Calu3 (cell line): Measurements from ENCODE around the gene TBCE. TPM values are rescaled to one million over a fixed set of nuclear protein-coding genes. Genes with fewer than 3 reads are reported as not detected.
A peak's percentile ranks its signal among the peaks of the same experiment; 100 is the strongest.

ENCODE experiments used
- BruUV-seq: library from RNA; stranded (reverse); fragments of 400-500 nt; replicated peaks from 2 replicates; lab custom pipeline; 2021; lab: Mats Ljungman, UMichigan
- CTCF ChIA-PET: fragments of 300-600 bp; sonication (Branson Sonifier 250); formaldehyde crosslinking; loops from one replicate; lab custom pipeline; 2022; ENCODE audit warnings: antibody characterized with exemption; lab: Charles Lee
- DNase-seq: peaks from one replicate; pipeline ENCODE4 v3.0.0; 2022
- H3K27ac Mint-ChIP-seq: one replicate; pipeline ENCODE4 v1.8.0; 2022; ENCODE audit warnings: mixed read lengths; ENCODE audit not compliant: unreplicated experiment
- H3K27me3 Mint-ChIP-seq: one replicate; pipeline ENCODE4 v1.8.0; 2022; ENCODE audit warnings: mixed read lengths; ENCODE audit not compliant: unreplicated experiment
- H3K36me3 Mint-ChIP-seq: one replicate; pipeline ENCODE4 v1.8.0; 2022; ENCODE audit warnings: mild to moderate bottlenecking, moderate library complexity, mixed read lengths; ENCODE audit not compliant: insufficient read depth, unreplicated experiment
- H3K4me1 Mint-ChIP-seq: one replicate; pipeline ENCODE4 v1.8.0; 2022; ENCODE audit warnings: mild to moderate bottlenecking, low read depth, mixed read lengths; ENCODE audit not compliant: unreplicated experiment
- H3K4me3 Mint-ChIP-seq: one replicate; pipeline ENCODE4 v1.8.0; 2022; ENCODE audit warnings: mild to moderate bottlenecking, low read depth, moderate library complexity, mixed read lengths; ENCODE audit not compliant: unreplicated experiment
- H3K9me3 Mint-ChIP-seq: one replicate; pipeline ENCODE4 v1.8.0; 2022; ENCODE audit warnings: low read depth, mixed read lengths; ENCODE audit not compliant: unreplicated experiment
- CTCF ChIP-seq: fragments of 200-600 bp; IDR thresholded peaks from one replicate; pipeline ENCODE4 v1.8.0; 2022; ENCODE audit warnings: antibody characterized with exemption; ENCODE audit not compliant: unreplicated experiment
- intact Hi-C: fragments of 100-400 bp; cut with micrococcal nuclease; formaldehyde crosslinking; loops from one replicate; pipeline ENCODE4 v1.10.0; 2022; ENCODE audit not compliant: unreplicated experiment
- total RNA-seq: library from RNA; stranded (reverse); gene quantifications from 2 replicates; pipeline ENCODE4 v1.2.3, GENCODE V29; 2022

The TBCE gene
- total RNA-seq, 1 experiment from 2014 or later = 31.3 TPM

- TF ChIP-seq CTCF = no peak
- Mint-ChIP-seq H3K36me3 (peaks cover 11% of the 10 kb centered on the region), H3K27ac (peak overlapping the region; percentile 22), H3K4me3 (no peak overlapping the region), H3K9me3 (no peaks in the 10 kb centered on the region), H3K4me1 (peaks cover 18% of the 10 kb centered on the region), H3K27me3 (no peaks in the 10 kb centered on the region)
- DNase-seq = no peak
- no TSS peak for BruUV-seq
- CTCF ChIA-PET = interaction anchor here (0.5 kb wide), 1 partner anchor 1069 kb away, joined by 8 read pairs; no protein-coding TSS in a partner anchor
- intact Hi-C loops = no loop called here
These were observed 35.4 kb downstream of the TBCE start for GRCh38 chr1:235402457-235403200.

- TF ChIP-seq CTCF = no peak
- Mint-ChIP-seq H3K9me3 (no peaks in the 10 kb centered on the region), H3K4me3 (no peak overlapping the region), H3K36me3 (peaks cover 11% of the 10 kb centered on the region), H3K27me3 (no peaks in the 10 kb centered on the region), H3K4me1 (peaks cover 26% of the 10 kb centered on the region), H3K27ac (no peak overlapping the region)
- no TSS peak for BruUV-seq
- intact Hi-C loops = no loop called here
- CTCF ChIA-PET = no interaction called here
- no peak for DNase-seq
These were observed 36.4 kb downstream of the TBCE start for GRCh38 chr1:235403593-235403992.

- BruUV-seq = no TSS peak
- Mint-ChIP-seq H3K36me3 (peaks cover 11% of the 10 kb centered on the region), H3K4me3 (no peak overlapping the region), H3K4me1 (peaks cover 32% of the 10 kb centered on the region), H3K27me3 (no peaks in the 10 kb centered on the region), H3K9me3 (no peaks in the 10 kb centered on the region), H3K27ac (no peak overlapping the region)
- intact Hi-C loops = no loop called here
- no peak for DNase-seq
- TF ChIP-seq CTCF = no peak
- CTCF ChIA-PET = interaction anchor here (0.7 kb wide), 1 partner anchor 37 kb away, joined by 4 read pairs; the partner anchor contains the start of gene TBCE
These were observed 37.0 kb downstream of the TBCE start for GRCh38 chr1:235404190-235404589.

- H3K4me3 Mint-ChIP-seq = no peak overlapping the region
- CTCF ChIA-PET = no interaction called here
- no peak for TF ChIP-seq CTCF
- BruUV-seq = no TSS peak
- DNase-seq = no peak
- H3K9me3 Mint-ChIP-seq = no peaks in the 10 kb centered on the region
- H3K27me3 Mint-ChIP-seq = no peaks in the 10 kb centered on the region
- H3K27ac Mint-ChIP-seq = no peak overlapping the region
- intact Hi-C loops = no loop called here
- H3K4me1 Mint-ChIP-seq = peaks cover 35% of the 10 kb centered on the region
- peaks cover 10% of the 10 kb centered on the region for H3K36me3 Mint-ChIP-seq
These were observed 40.2 kb downstream of the TBCE start for GRCh38 chr1:235407419-235407818.
